CD4-positive, alpha-beta T cell treated with Interleukin-15 for 4 hours (primary cell): ENCODE results near the gene RALY.

Experiments used
- DNase-seq: peaks from one replicate; pipeline ENCODE4 v3.0.0-alpha.2; 2020; ENCODE audit warnings: low spot score

Gene RALY

DNA sequence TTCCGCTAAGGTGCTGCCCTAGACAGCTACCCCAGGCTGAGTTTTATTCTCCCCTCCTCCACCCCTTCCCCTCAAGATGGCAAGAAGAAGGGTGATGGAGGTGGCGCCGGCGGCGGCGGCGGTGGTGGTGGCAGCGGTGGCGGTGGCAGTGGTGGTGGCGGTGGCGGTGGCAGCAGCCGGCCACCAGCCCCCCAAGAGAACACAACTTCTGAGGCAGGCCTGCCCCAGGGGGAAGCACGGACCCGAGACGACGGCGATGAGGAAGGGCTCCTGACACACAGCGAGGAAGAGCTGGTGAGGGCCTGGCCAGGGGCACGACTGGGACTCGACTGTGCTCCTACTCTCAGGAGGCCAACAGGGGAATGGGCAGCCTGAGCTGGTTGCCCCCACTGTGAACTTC is 83.2 kb downstream of the RALY start:
- no peak for DNase-seq

DNA sequence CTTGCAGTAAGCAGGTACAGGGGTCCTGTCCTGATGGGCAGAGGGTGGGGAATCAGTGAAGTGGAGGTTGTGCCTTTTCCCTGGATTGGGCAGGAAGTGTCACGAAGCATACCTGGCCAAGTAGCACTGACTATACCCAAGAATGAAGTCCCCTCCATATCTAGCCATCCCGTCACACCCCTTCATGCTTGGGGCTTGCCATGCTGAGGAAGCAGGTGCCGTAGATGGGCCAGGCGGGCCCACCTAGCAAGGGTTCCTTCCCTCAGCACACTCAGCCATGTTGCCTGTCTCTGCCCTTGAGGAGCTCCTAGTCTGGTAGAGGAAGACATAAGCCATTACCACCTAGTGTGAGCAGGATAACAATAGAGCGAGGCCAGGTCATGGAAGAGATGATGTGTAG is 84.8 kb downstream of the RALY start:
- DNase-seq, result no peak

DNA sequence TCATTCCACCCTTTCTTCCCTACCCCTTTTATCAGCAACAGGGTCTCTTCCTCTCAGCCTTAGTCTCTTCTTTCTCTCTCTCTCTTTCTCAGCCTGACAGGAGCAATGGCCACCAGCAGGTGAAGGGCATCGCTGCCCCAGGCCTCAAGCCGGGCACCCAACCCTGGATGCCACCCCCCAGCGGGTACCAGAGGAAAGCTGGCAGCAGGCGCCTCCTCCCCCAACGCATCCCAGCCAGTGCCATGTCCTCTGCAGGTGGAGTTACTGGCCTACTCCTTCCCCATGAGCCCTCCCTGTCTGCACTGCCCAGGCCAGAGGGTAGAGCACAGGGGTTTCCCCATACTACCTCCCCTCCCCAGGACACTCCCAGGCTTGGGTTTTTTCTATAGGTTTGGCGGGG is 86.1 kb downstream of the RALY start:
- DNase-seq, result no peak

GRCh38 chr20:34082232-34082887 is 88.6 kb downstream of the RALY start:
- no peak for DNase-seq

DNA sequence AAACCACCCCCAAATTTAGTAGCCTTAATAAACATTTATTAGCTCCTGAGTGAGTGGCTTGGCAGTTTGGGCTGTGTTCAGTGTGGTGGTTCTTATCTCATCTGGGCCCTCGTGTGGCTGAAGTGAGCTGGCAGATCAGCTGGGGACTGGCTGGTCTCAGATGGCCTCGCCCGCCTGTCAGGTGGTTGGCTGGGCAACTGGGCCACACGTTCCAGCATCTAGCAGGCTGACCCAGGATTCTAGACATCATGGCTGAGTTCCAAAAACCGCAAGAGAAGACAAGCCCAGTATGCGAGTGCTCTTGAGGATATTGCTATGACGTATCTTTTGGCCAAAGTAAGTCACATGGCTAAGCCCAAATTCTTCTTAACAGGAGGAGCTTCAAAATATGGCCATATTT is 89.4 kb downstream of the RALY start:
- no peak for DNase-seq

GRCh38 chr20:34083781-34084180 is 90.1 kb downstream of the RALY start:
- no peak for DNase-seq

DNA sequence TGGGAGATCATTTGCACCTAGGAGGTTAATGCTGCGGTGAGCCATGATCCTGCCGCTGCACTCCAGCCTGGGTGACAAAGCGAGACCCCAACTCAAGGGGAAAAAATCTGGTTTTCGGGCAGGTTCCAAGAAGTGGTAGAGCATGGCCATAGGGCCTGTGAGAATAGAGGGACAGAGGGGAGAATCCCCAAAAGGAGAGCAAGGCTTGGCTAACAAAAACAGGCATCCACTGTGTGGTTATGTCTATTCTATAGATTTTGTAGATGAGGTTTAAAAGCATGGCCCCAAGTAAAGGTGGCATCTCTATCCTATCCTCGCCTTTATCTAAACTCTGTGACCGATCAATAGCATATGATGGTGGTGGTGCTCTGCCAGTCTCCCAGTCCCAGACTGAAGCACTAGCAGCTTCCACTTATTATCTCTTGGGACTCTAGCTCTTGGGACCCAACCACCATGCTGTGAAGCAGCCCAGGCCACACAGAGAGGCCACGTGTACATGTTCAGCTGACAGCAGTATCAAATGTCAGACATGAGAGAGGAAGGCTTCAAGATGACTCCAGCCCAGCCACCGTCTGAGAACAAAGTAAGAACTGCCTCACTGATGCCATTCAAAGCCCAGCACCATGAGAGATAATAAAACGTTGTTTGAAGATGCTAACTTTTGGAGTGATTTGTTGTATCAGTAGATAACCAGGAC is 90.7 kb downstream of the RALY start:
- no peak for DNase-seq

DNA sequence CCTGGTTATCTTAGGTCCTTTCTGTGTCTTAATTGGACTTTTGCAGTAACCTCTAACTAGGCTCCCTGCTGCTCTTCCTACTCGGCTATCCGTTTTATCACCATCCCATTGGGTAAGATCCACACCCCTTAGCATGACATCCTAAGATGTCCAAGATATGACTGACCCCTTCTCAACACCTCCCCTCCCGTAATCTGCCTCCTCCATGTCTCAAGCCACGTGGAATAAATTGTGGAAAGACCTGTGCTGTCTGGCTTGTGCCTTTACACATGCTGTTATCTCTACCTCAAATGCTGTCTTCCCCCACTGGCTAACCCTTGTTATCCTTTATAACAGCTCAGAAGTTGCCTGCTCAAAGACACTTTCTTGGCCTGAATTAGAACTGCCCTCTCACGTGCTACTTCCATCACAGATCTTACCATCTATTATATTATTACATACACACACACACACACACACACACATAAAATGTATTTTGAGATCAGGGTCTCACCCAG is 91.9 kb downstream of the RALY start:
- DNase-seq, result no peak

GRCh38 chr20:34088305-34089174 is 94.8 kb downstream of the RALY start:
- no peak for DNase-seq

GRCh38 chr20:34089175-34089479 is 95.4 kb downstream of the RALY start:
- no peak for DNase-seq

DNA sequence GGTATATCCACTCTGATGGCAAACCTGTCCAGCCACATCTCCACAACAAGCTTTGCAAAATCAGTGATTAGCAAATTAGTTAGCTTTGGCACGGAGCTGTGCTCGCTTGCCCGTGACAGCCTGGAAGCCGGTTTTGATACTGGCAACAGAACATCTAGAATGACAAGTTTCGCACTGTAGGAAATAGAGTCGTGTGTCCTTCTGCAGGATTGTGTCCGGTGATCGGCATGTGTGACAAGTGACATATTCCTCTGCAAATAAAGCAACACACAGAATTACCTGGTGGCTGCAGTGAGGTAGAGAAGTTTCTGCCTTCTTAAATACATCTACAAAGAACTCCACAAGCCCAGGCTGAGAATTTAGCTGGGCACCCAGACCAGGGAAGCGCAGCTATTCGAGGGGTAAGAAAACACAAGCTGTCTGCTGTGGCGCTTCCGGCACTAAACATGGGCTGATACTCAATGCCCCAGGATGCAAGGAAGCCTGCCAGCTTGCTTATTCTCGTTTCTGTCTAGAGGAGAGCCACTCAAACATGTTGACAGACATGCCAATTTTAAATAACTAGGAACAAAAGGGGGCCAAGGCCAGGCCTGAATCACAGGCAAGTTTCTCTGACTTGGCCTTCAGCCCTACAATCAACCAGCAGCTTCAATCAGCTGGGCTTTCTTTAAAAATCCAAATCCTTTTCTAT is 96.1 kb downstream of the RALY start:
- no peak for DNase-seq

DNA sequence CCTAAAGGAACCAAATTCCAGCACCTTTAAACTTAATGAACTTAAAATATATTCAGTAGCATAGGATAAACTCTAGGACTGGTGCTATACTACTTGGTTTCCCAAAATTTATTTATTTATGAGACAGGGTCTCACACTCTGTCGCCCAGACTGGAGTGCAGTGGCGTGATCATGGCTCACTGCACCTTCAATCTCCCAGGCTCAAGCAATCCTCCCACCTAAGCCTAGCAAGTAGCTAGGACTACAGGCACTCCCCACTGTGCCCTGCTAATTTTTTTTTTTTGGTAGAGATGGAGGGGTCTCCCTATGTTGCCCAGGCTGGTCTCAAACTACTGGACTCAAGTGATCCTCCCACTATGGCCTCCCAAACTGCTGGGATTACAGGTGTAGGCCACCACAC is 96.9 kb downstream of the RALY start:
- DNase-seq, result no peak

- no peak for DNase-seq
These were observed 98.0 kb downstream of the RALY start for GRCh38 chr20:34091637-34092200.

GRCh38 chr20:34093895-34094294 is 100.2 kb downstream of the RALY start:
- no peak for DNase-seq

DNA sequence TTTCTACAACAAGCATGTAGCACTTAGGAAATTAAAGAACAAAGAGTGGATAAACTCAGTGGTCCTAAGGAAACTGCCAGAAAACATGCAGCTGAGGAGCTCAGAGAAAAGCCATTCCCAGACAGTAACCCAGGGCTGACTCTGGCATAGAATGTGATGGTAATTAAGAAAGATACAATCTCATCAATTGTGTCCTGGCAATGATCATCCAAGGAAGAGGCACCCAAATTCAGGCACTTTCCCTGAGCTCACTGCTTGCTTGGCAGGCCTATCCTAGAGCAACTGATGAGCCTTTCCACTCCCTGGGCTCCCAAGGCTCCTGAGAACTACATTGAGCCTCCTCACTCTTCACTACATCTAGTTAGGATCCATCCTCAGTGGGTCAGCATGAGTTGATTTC is 102.1 kb downstream of the RALY start:
- DNase-seq, result no peak

GRCh38 chr20:34096699-34097444 is 103.2 kb downstream of the RALY start:
- DNase-seq, result no peak

GRCh38 chr20:34098570-34098969 is 104.9 kb downstream of the RALY start:
- no peak for DNase-seq

- no peak for DNase-seq
These were observed 106.0 kb downstream of the RALY start for GRCh38 chr20:34099675-34100074.

DNA sequence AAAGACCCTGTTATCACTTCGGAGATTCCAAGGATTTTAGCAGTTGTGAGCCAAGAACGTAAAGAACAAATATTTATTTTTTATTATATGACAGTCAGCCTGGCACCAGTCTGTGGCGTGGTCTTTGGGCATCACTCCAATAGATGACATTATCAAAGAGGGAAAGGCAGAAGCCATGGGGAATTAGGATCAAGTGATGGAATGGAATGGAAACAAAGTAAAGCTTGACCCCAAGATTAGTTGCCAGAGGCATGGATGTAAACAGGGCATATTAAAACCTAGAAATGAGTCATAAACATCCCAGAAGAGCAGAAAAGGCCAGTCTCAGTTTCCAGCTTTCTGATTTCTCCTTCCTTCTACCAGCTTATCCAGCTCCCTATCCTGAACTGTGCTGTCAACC is 106.9 kb downstream of the RALY start:
- DNase-seq, result no peak

DNA sequence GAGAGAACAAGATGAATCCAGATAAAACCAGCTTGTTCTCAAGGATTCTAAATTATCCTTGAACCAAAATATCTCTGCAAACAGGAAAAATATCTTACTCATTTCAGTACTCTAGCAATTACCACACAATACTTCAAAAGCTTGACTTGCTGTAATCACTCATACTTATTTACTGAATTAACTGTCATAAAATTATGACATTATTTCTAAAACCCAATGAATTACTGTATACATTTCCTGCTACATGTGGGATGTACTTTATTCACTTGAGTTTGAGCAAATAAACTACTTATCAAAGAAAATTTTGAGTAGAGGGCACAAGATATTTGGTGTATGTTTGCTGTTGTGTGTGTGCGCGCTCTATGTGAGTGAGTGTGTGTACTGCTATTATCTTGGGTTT is 108.6 kb downstream of the RALY start:
- DNase-seq, result no peak

GRCh38 chr20:34104059-34104458 is 110.3 kb downstream of the RALY start:
- no peak for DNase-seq
